K562 (cell line): ENCODE measurements around the gene CSNK1G1.

Experiments used
- CBX5 ChIP-seq: IDR thresholded peaks from 2 replicates; pipeline ENCODE4 v1.6.1; 2014; ENCODE audit warnings: low read depth, borderline replicate concordance
- CC2D1A ChIP-seq: fragments of 450-650 bp; IDR thresholded peaks from 2 replicates; pipeline ENCODE4 v1.6.1; 2017; ENCODE audit warnings: mild to moderate bottlenecking
- CHD1 ChIP-seq: fragments of 200-600 bp; sonication (generic); IDR thresholded peaks from one replicate; pipeline ENCODE4 v1.6.1; 2012; ENCODE audit warnings: mild to moderate bottlenecking, moderate library complexity, low read length, inconsistent platforms
- HDAC6 ChIP-seq: IDR thresholded peaks from 2 replicates; pipeline ENCODE4 v1.6.1; 2012; ENCODE audit warnings: low read depth, mild to moderate bottlenecking, control low read depth, inconsistent platforms, low read length, moderate library complexity
- RBM22 ChIP-seq: fragments of 200-400 bp; formaldehyde crosslinking; IDR thresholded peaks from 2 replicates; pipeline ENCODE4 v1.6.1; 2018; ENCODE audit warnings: low read length, low read depth; ENCODE audit not compliant: poor library complexity, severe bottlenecking
- TF ChIP-seq, protein P1 (sequence below): sonication (generic); formaldehyde crosslinking; IDR thresholded peaks from 2 replicates; pipeline ENCODE4 v1.9.0; 2022; ENCODE audit warnings: mild to moderate bottlenecking, missing genetic modification reagents

DNA sequence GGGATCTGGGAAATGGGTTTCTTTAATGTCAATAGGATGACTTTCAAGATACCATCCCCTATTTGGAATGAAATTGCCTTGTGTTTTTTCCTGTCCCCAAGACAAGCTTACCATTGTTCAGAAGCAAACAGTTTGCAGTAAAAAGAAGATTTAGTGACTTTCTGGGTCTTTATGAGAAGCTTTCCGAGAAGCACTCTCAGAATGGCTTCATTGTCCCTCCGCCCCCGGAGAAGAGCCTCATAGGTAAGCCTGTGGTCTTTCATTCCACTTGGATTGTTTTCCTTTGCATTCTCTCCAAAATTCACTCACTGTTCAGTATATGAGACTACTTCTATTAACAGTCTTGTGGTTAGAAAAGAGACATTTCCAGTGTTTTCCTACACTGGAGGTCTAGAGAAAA lies 230.0 kb downstream of the CSNK1G1 start:
- TF ChIP-seq HDAC6 (no peak), CHD1 (no peak), RBM22 (no peak), CC2D1A (no peak), CBX5 (no peak)
- TF ChIP-seq, protein P1, sequence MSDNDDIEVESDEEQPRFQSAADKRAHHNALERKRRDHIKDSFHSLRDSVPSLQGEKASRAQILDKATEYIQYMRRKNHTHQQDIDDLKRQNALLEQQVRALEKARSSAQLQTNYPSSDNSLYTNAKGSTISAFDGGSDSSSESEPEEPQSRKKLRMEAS: no peak
